Esophagus squamous epithelium (tissue), 4 donors: ENCODE measurements around the gene SLC16A5.

Experiments
- POLR2A ChIP-seq, 4 donors: fragments of 450-650 bp; IDR thresholded peaks; one replicate each; pipeline ENCODE4 v1.6.1; 2017; ENCODE audit warnings: antibody characterized with exemption in 4 of 4, mild to moderate bottlenecking in 4 of 4, moderate library complexity in 3 of 4
- TF ChIP-seq, protein P1 (sequence below), 6 experiments: fragments of 450-650 bp in 4 of 6; fragments of 200-600 bp in 2 of 6; sonication (generic) in 2 of 6; IDR thresholded peaks; one replicate each; pipeline ENCODE4 v1.5.1; 2016 to 2019; ENCODE audit warnings: antibody characterized with exemption in 6 of 6, mild to moderate bottlenecking in 4 of 6, moderate library complexity in 4 of 6

DNA sequence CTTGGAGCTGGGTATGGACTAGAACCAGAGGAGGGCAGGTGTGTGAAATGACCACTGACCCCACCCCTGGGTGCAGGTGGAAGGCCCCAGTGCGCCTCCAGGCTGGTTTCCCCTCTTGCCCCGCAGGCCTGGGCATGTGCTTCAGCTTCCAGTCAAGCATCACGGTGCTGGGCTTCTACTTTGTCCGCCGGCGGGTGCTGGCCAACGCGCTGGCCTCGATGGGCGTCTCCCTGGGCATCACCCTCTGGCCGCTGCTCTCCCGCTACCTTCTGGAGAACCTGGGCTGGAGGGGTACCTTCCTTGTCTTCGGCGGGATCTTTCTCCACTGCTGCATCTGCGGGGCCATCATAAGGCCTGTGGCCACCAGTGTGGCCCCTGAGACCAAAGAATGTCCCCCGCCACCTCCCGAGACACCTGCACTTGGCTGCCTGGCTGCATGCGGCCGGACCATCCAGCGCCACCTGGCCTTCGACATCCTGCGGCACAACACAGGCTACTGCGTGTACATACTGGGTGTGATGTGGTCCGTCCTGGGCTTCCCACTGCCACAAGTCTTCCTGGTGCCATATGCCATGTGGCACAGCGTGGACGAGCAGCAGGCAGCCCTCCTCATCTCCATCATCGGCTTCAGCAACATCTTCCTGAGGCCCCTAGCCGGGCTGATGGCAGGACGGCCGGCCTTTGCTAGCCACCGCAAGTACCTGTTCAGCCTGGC lies 12.3 kb downstream of the SLC16A5 start:
- TF ChIP-seq, protein P1, sequence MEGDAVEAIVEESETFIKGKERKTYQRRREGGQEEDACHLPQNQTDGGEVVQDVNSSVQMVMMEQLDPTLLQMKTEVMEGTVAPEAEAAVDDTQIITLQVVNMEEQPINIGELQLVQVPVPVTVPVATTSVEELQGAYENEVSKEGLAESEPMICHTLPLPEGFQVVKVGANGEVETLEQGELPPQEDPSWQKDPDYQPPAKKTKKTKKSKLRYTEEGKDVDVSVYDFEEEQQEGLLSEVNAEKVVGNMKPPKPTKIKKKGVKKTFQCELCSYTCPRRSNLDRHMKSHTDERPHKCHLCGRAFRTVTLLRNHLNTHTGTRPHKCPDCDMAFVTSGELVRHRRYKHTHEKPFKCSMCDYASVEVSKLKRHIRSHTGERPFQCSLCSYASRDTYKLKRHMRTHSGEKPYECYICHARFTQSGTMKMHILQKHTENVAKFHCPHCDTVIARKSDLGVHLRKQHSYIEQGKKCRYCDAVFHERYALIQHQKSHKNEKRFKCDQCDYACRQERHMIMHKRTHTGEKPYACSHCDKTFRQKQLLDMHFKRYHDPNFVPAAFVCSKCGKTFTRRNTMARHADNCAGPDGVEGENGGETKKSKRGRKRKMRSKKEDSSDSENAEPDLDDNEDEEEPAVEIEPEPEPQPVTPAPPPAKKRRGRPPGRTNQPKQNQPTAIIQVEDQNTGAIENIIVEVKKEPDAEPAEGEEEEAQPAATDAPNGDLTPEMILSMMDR (IDR thresholded peaks at IDR 0.05) = no peak
- no peak for TF ChIP-seq POLR2A (IDR thresholded peaks at IDR 0.05)
